DLD1 (cell line): Measurements from ENCODE around the gene SLC29A4.
"Not testable (repeated sequence)": the region's sequence is repeated elsewhere in the genome, so short reads cannot be mapped to it uniquely, and the experiment has no call there.

Experiments
- in situ Hi-C: cut with HindIII; loops from 2 replicates; pipeline ENCODE4 v1.10.0; 2017; ENCODE audit warnings: low sequenced_read_pairs

The SLC29A4 gene

DNA sequence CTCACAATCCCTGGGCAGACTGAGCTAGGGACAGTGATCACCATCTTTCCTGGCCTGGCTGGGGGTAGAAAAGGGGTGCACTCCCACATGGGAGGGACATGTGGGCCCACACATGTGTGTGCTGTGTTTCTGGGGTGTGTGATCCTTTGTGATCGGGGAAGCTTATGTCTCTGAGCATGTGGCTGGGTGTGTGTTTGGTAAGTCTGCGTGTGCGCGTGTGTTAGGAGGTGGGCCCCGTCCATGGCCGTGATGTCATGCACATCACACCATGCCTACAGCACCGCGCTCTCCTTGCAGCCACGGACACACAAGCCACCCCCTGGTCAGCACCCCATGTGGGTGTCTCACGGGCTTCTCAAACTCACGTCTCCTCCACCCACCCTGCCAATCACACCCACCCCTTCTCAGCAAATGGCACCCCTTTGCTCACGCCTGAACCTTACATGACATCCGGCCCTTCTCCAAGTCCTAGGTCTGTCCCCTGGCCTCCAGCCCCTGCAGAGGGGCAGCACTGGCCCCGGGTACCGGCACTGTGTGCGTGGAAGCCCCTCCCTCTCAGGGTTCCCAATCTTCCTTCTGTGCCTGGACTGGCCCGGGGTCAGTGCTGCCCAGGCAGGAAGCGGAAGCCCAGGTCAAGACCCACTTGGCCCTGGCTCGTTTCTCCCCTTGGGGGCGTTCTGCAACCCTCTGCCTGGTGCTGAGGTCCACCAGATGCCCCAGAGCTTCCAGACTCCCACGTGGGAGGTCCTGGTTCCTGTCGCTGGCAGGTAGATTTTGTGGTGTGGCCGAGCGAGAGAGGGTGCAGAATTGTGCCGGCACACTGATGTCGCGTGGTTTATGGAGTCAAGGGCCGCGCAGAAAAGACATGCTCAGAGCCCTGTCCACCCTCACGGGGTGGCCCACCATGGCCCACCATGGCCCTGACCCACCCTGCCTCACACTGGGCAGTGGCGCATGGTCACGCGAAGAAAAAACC, 12.6 kb downstream of the SLC29A4 start:
- in situ Hi-C loops = no loop called here

- in situ Hi-C loops = no loop called here
These were observed 13.4 kb downstream of the SLC29A4 start for GRCh38 chr7:5296015-5296610.

DNA sequence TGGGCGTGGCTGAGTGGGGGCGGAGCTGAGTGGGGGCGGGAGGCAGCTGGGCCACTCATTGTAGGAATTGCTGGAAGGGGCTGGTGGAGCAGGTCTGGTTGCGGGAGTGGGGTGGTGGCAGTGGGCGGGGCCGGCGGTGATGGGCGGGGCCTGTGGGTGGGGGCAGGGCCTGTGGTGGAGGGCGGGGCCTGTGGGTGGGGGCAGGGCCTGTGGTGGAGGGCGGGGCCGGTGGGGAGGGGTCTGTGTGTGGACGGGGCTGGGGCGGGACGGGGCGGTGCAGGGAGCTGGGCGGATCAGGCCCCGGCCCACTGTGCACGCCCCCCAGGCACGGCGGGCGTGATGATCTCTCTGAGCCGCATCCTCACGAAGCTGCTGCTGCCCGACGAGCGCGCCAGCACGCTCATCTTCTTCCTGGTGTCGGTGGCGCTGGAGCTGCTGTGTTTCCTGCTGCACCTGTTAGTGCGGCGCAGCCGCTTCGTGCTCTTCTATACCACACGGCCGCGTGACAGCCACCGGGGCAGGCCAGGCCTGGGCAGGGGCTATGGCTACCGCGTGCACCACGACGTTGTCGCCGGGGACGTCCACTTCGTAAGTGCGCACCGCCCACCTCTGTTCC, 14.0 kb downstream of the SLC29A4 start:
- in situ Hi-C loops = no loop called here

- in situ Hi-C loops = no loop called here
These were observed 17.6 kb downstream of the SLC29A4 start for GRCh38 chr7:5300366-5300765.

DNA sequence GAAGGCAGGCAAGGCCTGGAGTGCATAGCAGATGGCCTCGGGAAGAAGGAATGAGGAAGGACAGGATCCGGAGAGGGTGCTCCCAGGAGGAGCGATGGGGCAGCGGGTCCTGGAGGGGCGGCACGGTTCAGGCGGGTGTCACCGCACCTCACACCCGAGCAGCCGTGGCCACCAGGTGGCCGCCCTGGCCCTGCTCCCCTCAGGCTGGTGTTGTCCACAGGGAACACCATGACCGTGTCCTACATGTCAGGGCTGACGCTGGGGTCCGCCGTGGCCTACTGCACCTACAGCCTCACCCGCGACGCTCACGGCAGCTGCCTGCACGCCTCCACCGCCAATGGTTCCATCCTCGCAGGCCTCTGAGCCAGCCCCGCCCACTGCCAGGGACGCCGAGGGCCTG, 19.8 kb downstream of the SLC29A4 start:
- in situ Hi-C loops = no loop called here

DNA sequence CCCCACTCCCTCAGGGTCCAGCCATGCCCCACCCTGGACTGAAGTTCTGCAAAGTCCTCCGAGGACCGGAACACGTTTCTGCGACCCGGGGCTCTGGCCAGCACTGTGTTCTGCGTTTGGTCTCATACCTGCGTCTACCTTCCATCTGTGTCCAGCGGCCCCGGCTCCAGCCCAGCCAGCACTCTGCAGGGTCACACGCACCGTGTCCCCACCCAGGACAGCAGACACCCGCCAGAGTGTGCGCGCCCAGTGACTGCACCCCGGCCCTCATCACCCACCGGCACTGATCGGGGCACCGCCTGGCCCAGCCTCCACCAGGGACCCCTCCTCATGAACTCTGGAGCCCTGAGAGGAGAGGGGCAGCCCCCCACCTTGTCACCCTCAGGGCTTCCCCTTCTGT, 20.3 kb downstream of the SLC29A4 start:
- in situ Hi-C loops = no loop called here

GRCh38 chr7:5303591-5304505, 21.1 kb downstream of the SLC29A4 start:
- in situ Hi-C loops = no loop called here

DNA sequence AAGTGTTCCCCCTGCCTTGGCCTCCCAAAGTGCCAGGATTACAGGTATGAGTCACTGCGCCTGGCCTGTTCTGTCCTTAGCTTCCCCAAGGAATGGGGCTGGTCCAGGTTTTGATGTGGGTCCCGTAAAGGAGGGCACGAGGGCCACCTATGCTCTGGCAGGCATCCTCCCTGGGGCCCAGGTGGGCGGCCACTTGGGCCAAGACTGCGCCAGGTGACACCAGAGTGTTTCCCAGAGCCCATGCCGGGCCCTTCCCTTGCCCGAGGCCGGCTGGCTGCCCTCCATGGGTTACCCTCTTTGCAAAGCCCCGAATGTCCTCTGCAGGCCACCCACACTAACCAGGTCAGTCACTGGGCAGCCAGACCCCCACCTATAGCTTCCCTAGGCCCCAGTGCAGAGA, 22.3 kb downstream of the SLC29A4 start:
- in situ Hi-C loops = not testable (repeated sequence)

DNA sequence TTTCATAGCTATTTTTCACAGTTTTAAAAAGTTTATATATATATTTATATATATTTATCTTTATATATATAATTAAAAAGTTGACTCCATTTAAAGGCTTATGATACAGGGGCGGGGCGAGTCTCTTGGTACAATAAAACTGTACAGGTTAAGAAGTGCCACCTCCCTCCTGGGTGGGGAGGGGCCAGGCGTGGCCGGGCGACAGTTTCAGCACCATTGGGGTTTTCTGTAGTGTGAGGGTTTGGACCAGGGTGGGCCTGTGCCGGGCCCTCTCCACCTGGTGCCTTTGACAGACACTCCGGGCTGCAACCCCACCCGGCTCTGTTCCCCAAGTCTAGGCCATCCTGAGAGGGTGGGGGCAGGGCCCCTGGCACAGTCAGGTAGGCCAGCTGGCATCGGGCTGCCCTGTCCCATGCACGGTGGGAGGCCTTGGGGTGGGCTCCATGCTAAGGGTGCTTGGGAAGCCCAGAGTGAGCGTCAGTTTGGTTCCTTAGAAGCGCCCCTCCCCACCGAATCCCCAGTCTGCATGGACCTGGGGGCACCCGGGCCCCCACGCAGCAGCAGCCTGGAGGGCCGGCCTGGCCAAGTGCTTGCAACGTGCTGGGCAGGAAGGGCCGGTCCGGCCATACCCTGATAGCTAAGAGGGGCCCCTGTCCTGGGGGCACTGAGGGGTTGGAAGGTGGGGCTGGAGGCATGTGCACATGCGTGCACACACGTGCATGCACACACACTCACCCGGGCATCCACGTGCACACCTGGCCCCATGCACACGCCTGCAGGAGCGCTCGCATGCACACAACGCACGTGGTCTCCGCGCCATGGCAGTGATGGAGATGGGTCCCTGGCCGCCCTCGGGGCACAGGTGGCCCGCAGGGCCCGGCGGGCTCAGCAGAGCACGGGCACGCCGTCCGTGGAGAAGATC, 24.7 kb downstream of the SLC29A4 start:
- in situ Hi-C loops = not testable (repeated sequence)

- in situ Hi-C loops = no loop called here
These were observed 26.4 kb downstream of the SLC29A4 start for GRCh38 chr7:5309146-5309545.

- in situ Hi-C loops = no loop called here
These were observed 28.2 kb downstream of the SLC29A4 start for GRCh38 chr7:5310822-5311405.

GRCh38 chr7:5312276-5313070, 29.7 kb downstream of the SLC29A4 start:
- in situ Hi-C loops = not testable (repeated sequence)

- in situ Hi-C loops = not testable (repeated sequence)
These were observed 30.5 kb downstream of the SLC29A4 start for GRCh38 chr7:5313076-5313885.

- in situ Hi-C loops = no loop called here
These were observed 32.1 kb downstream of the SLC29A4 start for GRCh38 chr7:5314864-5315263.

GRCh38 chr7:5315761-5316160, 33.0 kb downstream of the SLC29A4 start:
- in situ Hi-C loops = no loop called here

DNA sequence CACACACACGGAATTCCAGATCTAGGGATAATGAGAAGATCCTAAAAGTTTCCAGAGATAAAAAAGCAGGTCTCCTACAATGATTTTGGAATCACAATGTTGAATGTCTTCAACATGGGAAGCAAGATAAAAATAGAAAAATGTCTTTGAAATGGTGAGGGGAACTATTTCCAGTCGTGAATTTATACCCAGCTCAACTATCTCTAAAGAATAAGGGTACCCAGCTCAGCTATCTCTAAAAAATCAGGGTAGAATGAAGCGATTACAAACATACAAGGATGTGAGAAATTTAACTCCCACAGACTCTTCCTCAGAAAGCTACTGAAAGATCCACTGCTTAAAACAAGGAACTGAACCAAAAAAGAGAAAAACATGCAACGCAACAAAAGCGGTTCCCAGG, 35.9 kb downstream of the SLC29A4 start:
- in situ Hi-C loops = not testable (repeated sequence)

- in situ Hi-C loops = no loop called here
These were observed 37.6 kb downstream of the SLC29A4 start for GRCh38 chr7:5320391-5320790.
